HEK293 (cell line): ENCODE measurements around the gene SFSWAP.

Experiments
- GFI1B ChIP-seq: fragments of 450-650 bp; formaldehyde crosslinking; IDR thresholded peaks from 2 replicates; pipeline ENCODE4 v1.5.1; 2016; ENCODE audit warnings: missing biosample characterization, missing genetic modification characterization
- HOXA7 ChIP-seq: sonication (generic); formaldehyde crosslinking; IDR thresholded peaks from 2 replicates; pipeline ENCODE4 v1.8.1; 2022; ENCODE audit warnings: missing genetic modification reagents, borderline replicate concordance
- KLF10 ChIP-seq: fragments of 450-650 bp; IDR thresholded peaks from 2 replicates; pipeline ENCODE4 v1.5.1; 2018; ENCODE audit warnings: missing biosample characterization, mild to moderate bottlenecking, missing genetic modification characterization
- ZBTB11 ChIP-seq: fragments of 450-650 bp; formaldehyde crosslinking; conservative IDR thresholded peaks from 2 replicates; pipeline ENCODE4 v1.5.1; 2016; ENCODE audit warnings: low read depth, missing biosample characterization, missing genetic modification characterization
- ZBTB17 ChIP-seq: fragments of 450-650 bp; formaldehyde crosslinking; IDR thresholded peaks from 2 replicates; pipeline ENCODE4 v1.5.1; 2016; ENCODE audit warnings: missing biosample characterization, missing genetic modification characterization
- ZNF155 ChIP-seq: fragments of 450-650 bp; formaldehyde crosslinking; IDR thresholded peaks from 2 replicates; pipeline ENCODE4 v1.5.1; 2016; ENCODE audit warnings: missing biosample characterization, missing genetic modification characterization
- ZNF157 ChIP-seq: fragments of 450-650 bp; formaldehyde crosslinking; IDR thresholded peaks from 2 replicates; pipeline ENCODE4 v1.5.1; 2016; ENCODE audit warnings: missing biosample characterization, missing genetic modification characterization
- ZNF18 ChIP-seq: fragments of 450-650 bp; formaldehyde crosslinking; IDR thresholded peaks from 2 replicates; pipeline ENCODE4 v1.5.1; 2016; ENCODE audit warnings: missing biosample characterization, missing genetic modification characterization
- ZNF211 ChIP-seq: fragments of 450-650 bp; formaldehyde crosslinking; IDR thresholded peaks from 2 replicates; pipeline ENCODE4 v1.5.1; 2016; ENCODE audit warnings: low read depth, missing biosample characterization, missing genetic modification characterization
- ZNF280D ChIP-seq: fragments of 450-650 bp; formaldehyde crosslinking; IDR thresholded peaks from 2 replicates; pipeline ENCODE4 v1.5.1; 2016; ENCODE audit warnings: missing biosample characterization, missing genetic modification characterization
- ZNF341 ChIP-seq: fragments of 450-650 bp; formaldehyde crosslinking; IDR thresholded peaks from 2 replicates; pipeline ENCODE4; 2016; ENCODE audit warnings: low read depth, missing biosample characterization, missing genetic modification characterization
- ZNF350 ChIP-seq: fragments of 450-650 bp; formaldehyde crosslinking; IDR thresholded peaks from 2 replicates; pipeline ENCODE4 v1.5.0; 2017; ENCODE audit warnings: missing biosample characterization, mild to moderate bottlenecking, missing genetic modification characterization
- ZNF518A ChIP-seq: fragments of 450-650 bp; formaldehyde crosslinking; conservative IDR thresholded peaks from 2 replicates; pipeline ENCODE4 v1.5.1; 2016; ENCODE audit warnings: low read depth, missing biosample characterization, missing genetic modification characterization
- ZNF529 ChIP-seq: fragments of 450-650 bp; formaldehyde crosslinking; IDR thresholded peaks from 2 replicates; pipeline ENCODE4 v1.5.1; 2017; ENCODE audit warnings: missing genetic modification characterization, missing biosample characterization; ENCODE audit not compliant: insufficient replicate concordance
- ZNF558 ChIP-seq: fragments of 450-650 bp; formaldehyde crosslinking; IDR thresholded peaks from 2 replicates; pipeline ENCODE4 v1.5.1; 2016; ENCODE audit warnings: missing biosample characterization, missing genetic modification characterization
- ZNF654 ChIP-seq: fragments of 450-650 bp; formaldehyde crosslinking; IDR thresholded peaks from 2 replicates; pipeline ENCODE4 v1.5.1; 2016; ENCODE audit warnings: low read depth, missing biosample characterization, missing genetic modification characterization
- ZNF76 ChIP-seq: fragments of 450-650 bp; formaldehyde crosslinking; IDR thresholded peaks from 2 replicates; pipeline ENCODE4; 2016; ENCODE audit warnings: low read depth, missing biosample characterization, missing genetic modification characterization, borderline replicate concordance
- ZNF768 ChIP-seq: fragments of 450-650 bp; formaldehyde crosslinking; IDR thresholded peaks from 2 replicates; pipeline ENCODE4 v1.5.1; 2018; ENCODE audit warnings: missing biosample characterization, mild to moderate bottlenecking, missing genetic modification characterization
- ZNF792 ChIP-seq: fragments of 450-650 bp; formaldehyde crosslinking; IDR thresholded peaks from 2 replicates; pipeline ENCODE4 v1.5.1; 2016; ENCODE audit warnings: missing biosample characterization, missing genetic modification characterization
- ZNF830 ChIP-seq: fragments of 450-650 bp; IDR thresholded peaks from 2 replicates; pipeline ENCODE4 v1.5.0; 2018; ENCODE audit warnings: missing biosample characterization, missing genetic modification characterization, low read depth, mild to moderate bottlenecking, moderate library complexity
- ZSCAN30 ChIP-seq: fragments of 450-650 bp; IDR thresholded peaks from 2 replicates; pipeline ENCODE4 v1.5.1; 2018; ENCODE audit warnings: missing biosample characterization, mild to moderate bottlenecking, missing genetic modification characterization, moderate library complexity
- ZSCAN4 ChIP-seq: fragments of 450-650 bp; formaldehyde crosslinking; IDR thresholded peaks from 2 replicates; pipeline ENCODE4 v1.5.1; 2017; ENCODE audit warnings: missing biosample characterization, missing genetic modification characterization

Gene SFSWAP

GRCh38 chr12:131710464-131711457 lies at the start of gene SFSWAP (continued):
- TF ChIP-seq ZSCAN4 (tag by site-specific recombination), result no peak
- TF ChIP-seq GFI1B (tag by site-specific recombination), result no peak; the same call in 1 of the 2 replicates
- TF ChIP-seq ZNF768 (tag by site-specific recombination), result no peak; the same call in 1 of the 2 replicates
- TF ChIP-seq KLF10 (tag by site-specific recombination), result peak; percentile 78
- TF ChIP-seq HOXA7 (CRISPR knock-in tag), result no peak
- TF ChIP-seq ZNF155, result no peak
- TF ChIP-seq ZNF830 (tag by site-specific recombination), result no peak
- TF ChIP-seq ZSCAN30 (tag by site-specific recombination), result peak; percentile 78
- no peak for TF ChIP-seq ZNF211
- TF ChIP-seq ZBTB17 (tag by site-specific recombination), result peak; percentile 90
- TF ChIP-seq ZNF18 (tag by site-specific recombination), result peak; percentile 73; the same call in 1 of the 2 replicates
- peak; percentile 97 for TF ChIP-seq ZBTB11
- TF ChIP-seq ZNF792, result no peak
- TF ChIP-seq ZNF350 (tag by site-specific recombination), result no peak; the same call in 1 of the 2 replicates
- no peak for TF ChIP-seq ZNF558 (tag by site-specific recombination)
- no peak for TF ChIP-seq ZNF529 (tag by site-specific recombination)
- 0 out of 2 replicates have a peak, but pooled peaks have one; percentile 69 for TF ChIP-seq ZNF280D (tag by site-specific recombination)
- no peak for TF ChIP-seq ZNF654 (tag by site-specific recombination)
- TF ChIP-seq ZNF76 (tag by site-specific recombination), result peak; percentile 91
- peak; percentile 100 for TF ChIP-seq ZNF518A (tag by site-specific recombination)
- peak; percentile 27 for TF ChIP-seq ZNF341 (tag by site-specific recombination)
- TF ChIP-seq ZNF157 (tag by site-specific recombination), result no peak
